GM23338 (cell line): Measurements from ENCODE around the gene LPGAT1. TPM values are rescaled to one million over a fixed set of nuclear protein-coding genes. Genes with fewer than 3 reads are reported as not detected.

Experiments used
- EZH2phosphoT487 ChIP-seq: fragments of 200-600 bp; sonication (generic); IDR thresholded peaks from one replicate; pipeline ENCODE4 v1.8.1; 2018; ENCODE audit warnings: antibody characterized with exemption; ENCODE audit not compliant: unreplicated experiment
- STAT1 ChIP-seq: IDR thresholded peaks from one replicate; pipeline ENCODE4 v1.6.1; 2016; ENCODE audit warnings: antibody characterized with exemption; ENCODE audit not compliant: unreplicated experiment
- ZNF331 ChIP-seq: fragments of 250-450 bp; sonication (Bioruptor Pico); IDR thresholded peaks from 2 replicates; pipeline ENCODE4 v1.5.0; 2020; ENCODE audit warnings: low read depth, mild to moderate bottlenecking, moderate library complexity
- polyA plus RNA-seq: library from polyadenylated mRNA; unstranded; fragments of >200 nt; fragmentation: Nextera tagmentation; extraction: Ambion mirVana; gene quantifications from 2 replicates; pipeline ENCODE4 v1.2.1, GENCODE V29; 2016
- total RNA-seq: library from RNA; depleted of rRNA; stranded (reverse); fragments of >200 nt; shearing (Covaris generic); gene quantifications from 2 replicates; pipeline ENCODE4 v1.2.3, GENCODE V29; 2014
- TF ChIP-seq, protein P1 (sequence below): fragments of 250-450 bp; sonication (Bioruptor Pico); IDR thresholded peaks from 2 replicates; pipeline ENCODE4 v1.5.0; 2020; ENCODE audit warnings: mild to moderate bottlenecking, moderate library complexity
- TF ChIP-seq, protein P2 (sequence below): IDR thresholded peaks from 2 replicates; pipeline ENCODE4 v1.6.1; 2016; ENCODE audit warnings: antibody characterized with exemption
- TF ChIP-seq, protein P3 (sequence below): IDR thresholded peaks from one replicate; pipeline ENCODE4 v1.6.1; 2018; ENCODE audit warnings: antibody characterized with exemption; ENCODE audit not compliant: unreplicated experiment

Gene LPGAT1
- total and polyA plus RNA-seq, 2 experiments from 2014 or later = 3.3 to 16.4 TPM

DNA sequence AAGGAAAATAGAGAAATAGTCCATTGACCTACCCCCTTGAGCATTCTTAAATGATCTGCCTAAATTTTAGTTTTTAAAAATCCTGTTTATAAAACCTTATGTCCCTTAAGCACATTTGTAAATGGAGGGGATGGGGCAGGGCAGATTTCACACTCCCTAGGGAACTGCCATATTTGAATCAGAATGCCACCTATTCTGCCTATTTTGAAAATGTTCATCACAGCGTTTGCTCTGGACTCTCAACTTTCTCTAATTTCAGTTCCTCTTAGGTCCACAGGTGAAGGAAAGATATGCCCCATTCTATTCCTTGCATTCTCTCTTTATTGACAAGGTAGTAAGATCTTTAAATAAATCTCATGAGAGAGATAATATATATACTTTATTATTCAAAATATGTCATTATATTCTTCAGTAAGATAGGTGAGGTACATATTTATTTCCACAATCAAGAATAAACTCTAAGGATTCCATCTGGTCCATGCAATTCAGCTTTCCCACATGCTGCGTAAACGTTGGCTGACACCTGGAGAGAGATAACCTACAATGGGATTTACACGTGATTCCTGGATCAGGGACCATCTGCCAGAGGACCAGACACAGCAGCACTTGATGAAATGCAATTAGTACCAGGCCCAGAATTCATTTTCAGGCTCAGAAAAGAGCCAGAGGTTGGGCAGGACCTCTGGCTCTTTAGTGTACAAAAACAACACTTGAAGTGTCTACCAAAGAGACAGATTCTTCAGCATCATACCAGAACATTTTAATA is 1.2 kb upstream of the LPGAT1 start (continued):
- TF ChIP-seq, protein P1, sequence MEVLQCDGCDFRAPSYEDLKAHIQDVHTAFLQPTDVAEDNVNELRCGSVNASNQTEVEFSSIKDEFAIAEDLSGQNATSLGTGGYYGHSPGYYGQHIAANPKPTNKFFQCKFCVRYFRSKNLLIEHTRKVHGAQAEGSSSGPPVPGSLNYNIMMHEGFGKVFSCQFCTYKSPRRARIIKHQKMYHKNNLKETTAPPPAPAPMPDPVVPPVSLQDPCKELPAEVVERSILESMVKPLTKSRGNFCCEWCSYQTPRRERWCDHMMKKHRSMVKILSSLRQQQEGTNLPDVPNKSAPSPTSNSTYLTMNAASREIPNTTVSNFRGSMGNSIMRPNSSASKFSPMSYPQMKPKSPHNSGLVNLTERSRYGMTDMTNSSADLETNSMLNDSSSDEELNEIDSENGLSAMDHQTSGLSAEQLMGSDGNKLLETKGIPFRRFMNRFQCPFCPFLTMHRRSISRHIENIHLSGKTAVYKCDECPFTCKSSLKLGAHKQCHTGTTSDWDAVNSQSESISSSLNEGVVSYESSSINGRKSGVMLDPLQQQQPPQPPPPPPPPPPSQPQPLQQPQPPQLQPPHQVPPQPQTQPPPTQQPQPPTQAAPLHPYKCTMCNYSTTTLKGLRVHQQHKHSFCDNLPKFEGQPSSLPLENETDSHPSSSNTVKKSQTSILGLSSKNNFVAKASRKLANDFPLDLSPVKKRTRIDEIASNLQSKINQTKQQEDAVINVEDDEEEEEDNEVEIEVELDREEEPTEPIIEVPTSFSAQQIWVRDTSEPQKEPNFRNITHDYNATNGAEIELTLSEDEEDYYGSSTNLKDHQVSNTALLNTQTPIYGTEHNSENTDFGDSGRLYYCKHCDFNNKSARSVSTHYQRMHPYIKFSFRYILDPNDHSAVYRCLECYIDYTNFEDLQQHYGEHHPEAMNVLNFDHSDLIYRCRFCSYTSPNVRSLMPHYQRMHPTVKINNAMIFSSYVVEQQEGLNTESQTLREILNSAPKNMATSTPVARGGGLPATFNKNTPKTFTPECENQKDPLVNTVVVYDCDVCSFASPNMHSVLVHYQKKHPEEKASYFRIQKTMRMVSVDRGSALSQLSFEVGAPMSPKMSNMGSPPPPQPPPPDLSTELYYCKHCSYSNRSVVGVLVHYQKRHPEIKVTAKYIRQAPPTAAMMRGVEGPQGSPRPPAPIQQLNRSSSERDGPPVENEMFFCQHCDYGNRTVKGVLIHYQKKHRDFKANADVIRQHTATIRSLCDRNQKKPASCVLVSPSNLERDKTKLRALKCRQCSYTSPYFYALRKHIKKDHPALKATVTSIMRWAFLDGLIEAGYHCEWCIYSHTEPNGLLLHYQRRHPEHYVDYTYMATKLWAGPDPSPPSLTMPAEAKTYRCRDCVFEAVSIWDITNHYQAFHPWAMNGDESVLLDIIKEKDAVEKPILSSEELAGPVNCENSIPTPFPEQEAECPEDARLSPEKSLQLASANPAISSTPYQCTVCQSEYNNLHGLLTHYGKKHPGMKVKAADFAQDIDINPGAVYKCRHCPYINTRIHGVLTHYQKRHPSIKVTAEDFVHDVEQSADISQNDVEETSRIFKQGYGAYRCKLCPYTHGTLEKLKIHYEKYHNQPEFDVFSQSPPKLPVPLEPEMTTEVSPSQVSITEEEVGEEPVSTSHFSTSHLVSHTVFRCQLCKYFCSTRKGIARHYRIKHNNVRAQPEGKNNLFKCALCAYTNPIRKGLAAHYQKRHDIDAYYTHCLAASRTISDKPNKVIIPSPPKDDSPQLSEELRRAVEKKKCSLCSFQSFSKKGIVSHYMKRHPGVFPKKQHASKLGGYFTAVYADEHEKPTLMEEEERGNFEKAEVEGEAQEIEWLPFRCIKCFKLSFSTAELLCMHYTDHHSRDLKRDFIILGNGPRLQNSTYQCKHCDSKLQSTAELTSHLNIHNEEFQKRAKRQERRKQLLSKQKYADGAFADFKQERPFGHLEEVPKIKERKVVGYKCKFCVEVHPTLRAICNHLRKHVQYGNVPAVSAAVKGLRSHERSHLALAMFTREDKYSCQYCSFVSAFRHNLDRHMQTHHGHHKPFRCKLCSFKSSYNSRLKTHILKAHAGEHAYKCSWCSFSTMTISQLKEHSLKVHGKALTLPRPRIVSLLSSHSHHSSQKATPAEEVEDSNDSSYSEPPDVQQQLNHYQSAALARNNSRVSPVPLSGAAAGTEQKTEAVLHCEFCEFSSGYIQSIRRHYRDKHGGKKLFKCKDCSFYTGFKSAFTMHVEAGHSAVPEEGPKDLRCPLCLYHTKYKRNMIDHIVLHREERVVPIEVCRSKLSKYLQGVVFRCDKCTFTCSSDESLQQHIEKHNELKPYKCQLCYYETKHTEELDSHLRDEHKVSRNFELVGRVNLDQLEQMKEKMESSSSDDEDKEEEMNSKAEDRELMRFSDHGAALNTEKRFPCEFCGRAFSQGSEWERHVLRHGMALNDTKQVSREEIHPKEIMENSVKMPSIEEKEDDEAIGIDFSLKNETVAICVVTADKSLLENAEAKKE = no peak
- TF ChIP-seq, protein P2, sequence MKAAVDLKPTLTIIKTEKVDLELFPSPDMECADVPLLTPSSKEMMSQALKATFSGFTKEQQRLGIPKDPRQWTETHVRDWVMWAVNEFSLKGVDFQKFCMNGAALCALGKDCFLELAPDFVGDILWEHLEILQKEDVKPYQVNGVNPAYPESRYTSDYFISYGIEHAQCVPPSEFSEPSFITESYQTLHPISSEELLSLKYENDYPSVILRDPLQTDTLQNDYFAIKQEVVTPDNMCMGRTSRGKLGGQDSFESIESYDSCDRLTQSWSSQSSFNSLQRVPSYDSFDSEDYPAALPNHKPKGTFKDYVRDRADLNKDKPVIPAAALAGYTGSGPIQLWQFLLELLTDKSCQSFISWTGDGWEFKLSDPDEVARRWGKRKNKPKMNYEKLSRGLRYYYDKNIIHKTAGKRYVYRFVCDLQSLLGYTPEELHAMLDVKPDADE = no peak
- TF ChIP-seq EZH2phosphoT487 = no peak
- TF ChIP-seq ZNF331 (CRISPR knock-in tag) = no peak
- TF ChIP-seq, protein P3, sequence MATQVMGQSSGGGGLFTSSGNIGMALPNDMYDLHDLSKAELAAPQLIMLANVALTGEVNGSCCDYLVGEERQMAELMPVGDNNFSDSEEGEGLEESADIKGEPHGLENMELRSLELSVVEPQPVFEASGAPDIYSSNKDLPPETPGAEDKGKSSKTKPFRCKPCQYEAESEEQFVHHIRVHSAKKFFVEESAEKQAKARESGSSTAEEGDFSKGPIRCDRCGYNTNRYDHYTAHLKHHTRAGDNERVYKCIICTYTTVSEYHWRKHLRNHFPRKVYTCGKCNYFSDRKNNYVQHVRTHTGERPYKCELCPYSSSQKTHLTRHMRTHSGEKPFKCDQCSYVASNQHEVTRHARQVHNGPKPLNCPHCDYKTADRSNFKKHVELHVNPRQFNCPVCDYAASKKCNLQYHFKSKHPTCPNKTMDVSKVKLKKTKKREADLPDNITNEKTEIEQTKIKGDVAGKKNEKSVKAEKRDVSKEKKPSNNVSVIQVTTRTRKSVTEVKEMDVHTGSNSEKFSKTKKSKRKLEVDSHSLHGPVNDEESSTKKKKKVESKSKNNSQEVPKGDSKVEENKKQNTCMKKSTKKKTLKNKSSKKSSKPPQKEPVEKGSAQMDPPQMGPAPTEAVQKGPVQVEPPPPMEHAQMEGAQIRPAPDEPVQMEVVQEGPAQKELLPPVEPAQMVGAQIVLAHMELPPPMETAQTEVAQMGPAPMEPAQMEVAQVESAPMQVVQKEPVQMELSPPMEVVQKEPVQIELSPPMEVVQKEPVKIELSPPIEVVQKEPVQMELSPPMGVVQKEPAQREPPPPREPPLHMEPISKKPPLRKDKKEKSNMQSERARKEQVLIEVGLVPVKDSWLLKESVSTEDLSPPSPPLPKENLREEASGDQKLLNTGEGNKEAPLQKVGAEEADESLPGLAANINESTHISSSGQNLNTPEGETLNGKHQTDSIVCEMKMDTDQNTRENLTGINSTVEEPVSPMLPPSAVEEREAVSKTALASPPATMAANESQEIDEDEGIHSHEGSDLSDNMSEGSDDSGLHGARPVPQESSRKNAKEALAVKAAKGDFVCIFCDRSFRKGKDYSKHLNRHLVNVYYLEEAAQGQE = no peak
- TF ChIP-seq STAT1 = no peak
